ENCODE data around the gene SPATA6L. TPM values are rescaled to one million over a fixed set of nuclear protein-coding genes. Genes with fewer than 3 reads are reported as not detected.

SPATA6L gene
- total and polyA plus RNA-seq, 2 of the 13 experiments (the other 11 are each of a cell fraction or from before 2014, with no cell fraction given), result 1.1 to 1.9 TPM

DNA sequence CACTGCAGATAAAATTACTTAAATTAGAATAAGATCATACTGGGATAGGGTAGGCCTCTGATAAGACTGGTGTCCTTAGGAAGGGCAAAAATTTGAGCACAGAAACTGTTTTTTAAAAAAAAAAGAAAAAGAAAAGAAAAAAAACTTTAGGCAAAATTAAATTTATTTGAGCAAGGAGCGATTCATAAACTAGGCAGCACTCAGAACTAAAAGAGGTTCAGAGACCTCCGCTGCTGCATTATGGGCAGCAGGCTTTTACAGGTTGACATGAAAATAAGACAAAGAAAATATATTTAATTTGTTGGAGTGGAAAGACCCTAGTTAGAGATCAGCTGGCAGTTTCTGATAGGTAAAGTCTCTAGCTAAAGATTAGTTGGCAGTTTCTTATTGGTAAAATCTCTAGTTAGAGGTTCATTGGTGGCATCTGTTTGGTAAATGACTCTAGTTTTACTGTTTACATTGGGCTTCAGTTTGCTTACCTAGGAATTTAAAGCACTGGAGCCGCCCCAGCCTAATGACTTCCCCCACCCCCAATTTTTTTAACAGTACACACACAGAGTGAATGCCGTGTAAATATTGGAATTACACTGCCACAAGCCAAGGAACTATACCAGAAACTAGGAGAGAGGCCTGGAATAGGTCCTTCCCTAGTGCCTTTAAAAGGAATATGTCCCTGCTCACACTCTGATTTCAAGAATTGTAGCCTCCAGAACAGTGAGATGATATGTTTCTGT lies 8.7 kb downstream of the SPATA6L start (continued):
- TF ChIP-seq RBM22 (optimal IDR thresholded peaks at IDR 0.05; ENCODE audit: low read length) (no peak), ZNF501 (CRISPR knock-in tag; IDR thresholded peaks at IDR 0.05) (no peak), SOX6 (IDR thresholded peaks at IDR 0.05) (no peak), SOX6 (CRISPR knock-in tag; IDR thresholded peaks at IDR 0.05) (peak; percentile 52; the same call in 1 of the 2 replicates), PHF21A (CRISPR knock-in tag; IDR thresholded peaks at IDR 0.05) (peak; percentile 51; the same call in 1 of the 2 replicates), SIN3B (IDR thresholded peaks at IDR 0.05; ENCODE audit: low read length) (no peak), ZNF777 (CRISPR knock-in tag; IDR thresholded peaks at IDR 0.05) (no peak), ZNF138 (CRISPR knock-in tag; IDR thresholded peaks at IDR 0.05; ENCODE audit: low read depth) (no peak), FOXA1 (IDR thresholded peaks at IDR 0.05) (no peak), FOXA1 (CRISPR knock-in tag; IDR thresholded peaks at IDR 0.05) (peak; percentile 80), MAFK (conservative IDR thresholded peaks at IDR 0.05 in 1 of 2, IDR thresholded peaks at IDR 0.05 in 1 of 2; ENCODE audit: low read length in 2 of 2) (0 out of 4 replicates have a peak, but pooled peaks of 1 of the 2 experiments have one; percentile 39), PITX1 (CRISPR knock-in tag; IDR thresholded peaks at IDR 0.05) (peak; percentile 100), ISL2 (CRISPR knock-in tag; IDR thresholded peaks at IDR 0.05) (peak; percentile 83), ZNF878 (CRISPR knock-in tag; IDR thresholded peaks at IDR 0.05) (peak; percentile 46; the same call in 1 of the 2 replicates), CBX5 (CRISPR knock-in tag; IDR thresholded peaks at IDR 0.05; ENCODE audit: borderline replicate concordance) (no peak), SP5 (CRISPR knock-in tag; IDR thresholded peaks at IDR 0.05; ENCODE audit: borderline replicate concordance, low read depth) (peak; percentile 57; the same call in 1 of the 2 replicates), NFIC (IDR thresholded peaks at IDR 0.05; ENCODE audit: low read length) (peak; percentile 67), MIER3 (CRISPR knock-in tag; IDR thresholded peaks at IDR 0.05; ENCODE audit: borderline replicate concordance) (peak; percentile 31; the same call in 1 of the 2 replicates), HOXA5 (CRISPR knock-in tag; IDR thresholded peaks at IDR 0.05) (no peak)
- TF ChIP-seq, protein P1, sequence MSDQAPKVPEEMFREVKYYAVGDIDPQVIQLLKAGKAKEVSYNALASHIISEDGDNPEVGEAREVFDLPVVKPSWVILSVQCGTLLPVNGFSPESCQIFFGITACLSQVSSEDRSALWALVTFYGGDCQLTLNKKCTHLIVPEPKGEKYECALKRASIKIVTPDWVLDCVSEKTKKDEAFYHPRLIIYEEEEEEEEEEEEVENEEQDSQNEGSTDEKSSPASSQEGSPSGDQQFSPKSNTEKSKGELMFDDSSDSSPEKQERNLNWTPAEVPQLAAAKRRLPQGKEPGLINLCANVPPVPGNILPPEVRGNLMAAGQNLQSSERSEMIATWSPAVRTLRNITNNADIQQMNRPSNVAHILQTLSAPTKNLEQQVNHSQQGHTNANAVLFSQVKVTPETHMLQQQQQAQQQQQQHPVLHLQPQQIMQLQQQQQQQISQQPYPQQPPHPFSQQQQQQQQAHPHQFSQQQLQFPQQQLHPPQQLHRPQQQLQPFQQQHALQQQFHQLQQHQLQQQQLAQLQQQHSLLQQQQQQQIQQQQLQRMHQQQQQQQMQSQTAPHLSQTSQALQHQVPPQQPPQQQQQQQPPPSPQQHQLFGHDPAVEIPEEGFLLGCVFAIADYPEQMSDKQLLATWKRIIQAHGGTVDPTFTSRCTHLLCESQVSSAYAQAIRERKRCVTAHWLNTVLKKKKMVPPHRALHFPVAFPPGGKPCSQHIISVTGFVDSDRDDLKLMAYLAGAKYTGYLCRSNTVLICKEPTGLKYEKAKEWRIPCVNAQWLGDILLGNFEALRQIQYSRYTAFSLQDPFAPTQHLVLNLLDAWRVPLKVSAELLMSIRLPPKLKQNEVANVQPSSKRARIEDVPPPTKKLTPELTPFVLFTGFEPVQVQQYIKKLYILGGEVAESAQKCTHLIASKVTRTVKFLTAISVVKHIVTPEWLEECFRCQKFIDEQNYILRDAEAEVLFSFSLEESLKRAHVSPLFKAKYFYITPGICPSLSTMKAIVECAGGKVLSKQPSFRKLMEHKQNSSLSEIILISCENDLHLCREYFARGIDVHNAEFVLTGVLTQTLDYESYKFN (CRISPR knock-in tag; conservative IDR thresholded peaks at IDR 0.05), result peak; percentile 81
- TF ChIP-seq, protein P2, sequence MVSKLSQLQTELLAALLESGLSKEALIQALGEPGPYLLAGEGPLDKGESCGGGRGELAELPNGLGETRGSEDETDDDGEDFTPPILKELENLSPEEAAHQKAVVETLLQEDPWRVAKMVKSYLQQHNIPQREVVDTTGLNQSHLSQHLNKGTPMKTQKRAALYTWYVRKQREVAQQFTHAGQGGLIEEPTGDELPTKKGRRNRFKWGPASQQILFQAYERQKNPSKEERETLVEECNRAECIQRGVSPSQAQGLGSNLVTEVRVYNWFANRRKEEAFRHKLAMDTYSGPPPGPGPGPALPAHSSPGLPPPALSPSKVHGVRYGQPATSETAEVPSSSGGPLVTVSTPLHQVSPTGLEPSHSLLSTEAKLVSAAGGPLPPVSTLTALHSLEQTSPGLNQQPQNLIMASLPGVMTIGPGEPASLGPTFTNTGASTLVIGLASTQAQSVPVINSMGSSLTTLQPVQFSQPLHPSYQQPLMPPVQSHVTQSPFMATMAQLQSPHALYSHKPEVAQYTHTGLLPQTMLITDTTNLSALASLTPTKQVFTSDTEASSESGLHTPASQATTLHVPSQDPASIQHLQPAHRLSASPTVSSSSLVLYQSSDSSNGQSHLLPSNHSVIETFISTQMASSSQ (IDR thresholded peaks at IDR 0.05; ENCODE audit: low read depth), result no peak
- TF ChIP-seq, protein P2 (CRISPR knock-in tag; IDR thresholded peaks at IDR 0.05; ENCODE audit: borderline replicate concordance), result 0 out of 2 replicates have a peak, but pooled peaks have one; percentile 26
- TF ChIP-seq, protein P3, sequence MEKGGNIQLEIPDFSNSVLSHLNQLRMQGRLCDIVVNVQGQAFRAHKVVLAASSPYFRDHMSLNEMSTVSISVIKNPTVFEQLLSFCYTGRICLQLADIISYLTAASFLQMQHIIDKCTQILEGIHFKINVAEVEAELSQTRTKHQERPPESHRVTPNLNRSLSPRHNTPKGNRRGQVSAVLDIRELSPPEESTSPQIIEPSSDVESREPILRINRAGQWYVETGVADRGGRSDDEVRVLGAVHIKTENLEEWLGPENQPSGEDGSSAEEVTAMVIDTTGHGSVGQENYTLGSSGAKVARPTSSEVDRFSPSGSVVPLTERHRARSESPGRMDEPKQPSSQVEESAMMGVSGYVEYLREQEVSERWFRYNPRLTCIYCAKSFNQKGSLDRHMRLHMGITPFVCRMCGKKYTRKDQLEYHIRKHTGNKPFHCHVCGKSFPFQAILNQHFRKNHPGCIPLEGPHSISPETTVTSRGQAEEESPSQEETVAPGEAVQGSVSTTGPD (CRISPR knock-in tag; IDR thresholded peaks at IDR 0.05), result peak; percentile 65; the same call in 1 of the 2 replicates

Data from HepG2 (cell line).